ENCODE data around the gene SAFB.

SAFB gene

DNA sequence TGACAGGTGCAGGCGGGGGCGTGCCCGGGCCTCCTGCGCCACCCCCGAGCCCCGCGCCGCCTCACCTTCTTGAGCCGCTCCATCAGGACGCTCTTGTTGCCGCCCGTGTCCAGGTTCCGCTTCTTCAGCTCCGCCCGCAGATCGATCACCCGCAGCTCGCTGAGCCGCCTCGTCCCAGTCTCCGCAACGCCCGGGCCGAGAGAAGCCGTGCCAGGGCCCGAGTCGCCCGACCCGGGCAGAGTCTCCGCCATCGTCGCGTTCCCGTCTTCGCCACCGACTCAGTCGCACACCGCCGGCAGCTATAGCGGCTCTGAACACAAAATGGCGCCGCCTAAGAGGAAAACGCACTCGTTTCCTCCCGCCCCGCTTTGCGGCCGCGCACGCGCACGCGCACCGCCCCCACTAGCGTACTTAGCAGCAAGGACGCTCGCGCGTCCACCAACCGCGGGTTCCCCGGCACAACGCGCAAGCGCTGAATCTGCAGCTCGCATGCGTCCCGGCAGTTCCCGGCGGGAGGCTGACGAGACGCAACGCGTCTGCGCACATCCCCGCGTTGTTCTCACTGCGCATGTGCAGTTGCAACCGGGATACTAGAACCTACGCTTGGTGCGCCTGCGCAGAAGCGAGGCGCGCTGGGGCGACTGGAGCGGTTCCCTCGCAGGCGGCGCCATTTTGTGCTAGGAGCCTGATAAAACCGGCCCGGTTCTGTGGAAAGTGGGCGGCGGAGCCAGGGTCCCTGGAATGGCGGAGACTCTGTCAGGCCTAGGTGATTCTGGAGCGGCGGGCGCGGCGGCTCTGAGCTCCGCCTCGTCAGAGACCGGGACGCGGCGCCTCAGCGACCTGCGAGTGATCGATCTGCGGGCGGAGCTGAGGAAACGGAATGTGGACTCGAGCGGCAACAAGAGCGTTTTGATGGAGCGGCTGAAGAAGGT is at the start of gene SAFB, which contains the start of gene SAFB2:
SAFB (plus strand) TSS at position 619 of the 932 bp plus-strand sequence; CDS start at position 742, 123 bp downstream.
SAFB2 (minus strand) TSS at position 312 of the 932 bp plus-strand sequence; CDS start at position 251, 61 bp downstream.
- DNase-seq, result peak; percentile 100

DNA sequence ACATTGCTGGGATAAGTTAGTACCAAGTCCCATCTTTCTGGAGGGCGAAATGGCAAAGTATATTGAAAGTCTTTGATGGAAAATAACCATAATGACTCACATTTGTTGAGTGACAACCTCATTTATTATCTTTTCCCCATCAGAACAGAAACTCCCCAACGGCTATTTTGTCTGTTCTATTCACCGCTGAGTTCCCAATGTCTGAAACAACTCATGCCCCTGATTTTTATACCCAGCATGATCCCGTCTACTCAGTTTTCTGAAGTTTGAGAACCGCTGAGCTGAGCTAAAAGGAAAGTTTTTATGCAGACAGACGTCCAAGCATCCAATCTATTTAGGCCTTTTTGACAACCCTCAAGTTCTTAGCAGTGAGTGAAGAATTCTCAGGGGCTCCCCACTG is 47.3 kb upstream of the SAFB start:
- DNase-seq, result no peak

GRCh38 chr19:5578097-5578846 is 44.6 kb upstream of the SAFB start:
- no peak for DNase-seq

- DNase-seq, result no peak
Observed at GRCh38 chr19:5579286-5579685, 43.6 kb upstream of the SAFB start.

DNA sequence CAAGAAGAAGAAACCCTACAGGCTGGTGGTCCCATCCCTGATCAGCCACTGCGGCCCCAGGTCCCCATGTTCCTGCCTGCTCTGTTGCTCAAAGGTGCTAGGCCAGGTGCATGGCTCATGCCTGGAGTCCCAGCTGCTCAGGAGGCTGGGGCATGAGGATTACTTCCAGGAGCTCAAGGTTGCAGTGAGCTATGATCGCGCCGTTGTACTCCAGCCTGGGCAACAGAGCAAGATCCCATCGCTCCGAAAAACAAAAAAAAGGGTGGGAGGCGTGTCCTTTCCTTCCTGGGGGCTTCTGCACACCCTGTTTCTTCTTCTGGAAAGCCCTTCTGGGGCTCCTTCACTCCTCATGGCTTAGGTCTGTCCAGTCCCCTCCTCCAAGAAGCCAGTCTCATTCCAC is 43.2 kb upstream of the SAFB start:
- no peak for DNase-seq

- DNase-seq, result no peak
Observed at GRCh38 chr19:5580161-5580571, 42.7 kb upstream of the SAFB start.

DNA sequence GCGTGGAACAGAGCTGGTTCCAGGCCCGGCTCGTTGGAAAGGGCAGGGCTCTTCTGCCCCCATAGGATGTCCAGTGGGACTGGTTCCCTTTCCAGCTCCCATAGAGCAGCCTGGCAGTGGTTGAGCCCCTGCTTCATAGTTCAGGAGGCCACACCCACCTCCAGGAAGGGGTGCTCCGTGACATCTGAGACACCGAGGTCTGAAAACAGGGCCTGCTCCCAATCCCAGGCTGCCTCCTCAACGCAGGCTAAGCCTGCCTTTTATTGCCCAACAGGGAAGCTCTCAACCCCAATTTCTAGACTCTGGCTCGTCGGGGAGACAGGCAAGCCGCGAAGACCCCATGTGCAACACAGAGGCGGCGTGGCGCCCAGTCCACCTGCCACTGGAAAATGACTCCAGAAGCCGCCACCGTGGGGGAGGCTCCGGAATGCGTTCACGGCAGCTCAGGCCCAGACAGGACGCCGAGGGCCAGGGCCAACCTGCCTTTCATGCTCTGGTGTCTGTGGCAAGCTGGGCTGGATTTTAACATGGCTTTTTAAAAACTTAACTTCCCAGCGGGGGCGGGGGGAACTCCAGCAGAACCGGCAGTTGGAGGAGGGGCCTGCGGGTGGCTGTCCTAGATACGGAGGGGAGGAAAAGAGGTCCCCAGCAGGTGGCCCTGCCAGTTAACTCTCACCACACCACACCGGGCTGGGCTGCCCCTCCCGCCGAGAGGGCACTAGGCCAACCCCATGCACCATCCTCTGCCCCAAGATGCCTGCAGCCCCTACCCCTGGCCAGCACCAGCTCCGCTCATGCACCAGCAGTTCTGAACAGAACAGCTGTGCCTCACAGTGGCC is 37.2 kb upstream of the SAFB start:
- DNase-seq, result no peak

GRCh38 chr19:5586300-5587070 is 36.4 kb upstream of the SAFB start:
- no peak for DNase-seq

DNA sequence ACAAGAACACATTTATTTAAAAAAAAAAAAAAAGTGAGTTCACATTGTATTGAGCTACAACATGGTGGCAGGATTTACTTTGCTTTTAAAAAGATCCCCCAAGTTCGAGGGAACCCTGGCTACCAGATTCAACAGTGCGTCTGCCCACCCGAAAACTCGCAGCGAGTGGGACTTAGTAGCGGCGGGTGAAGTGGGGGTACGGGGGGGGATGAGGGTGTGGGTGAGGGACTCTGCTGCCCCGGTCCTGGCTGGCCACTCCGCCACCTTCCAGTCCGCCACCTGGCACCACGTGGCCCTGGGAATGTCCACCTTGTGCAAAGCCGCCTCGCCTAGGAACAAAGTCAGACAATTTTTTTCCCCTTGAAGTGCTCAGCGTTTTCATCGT is 35.8 kb upstream of the SAFB start:
- DNase-seq, result no peak

DNA sequence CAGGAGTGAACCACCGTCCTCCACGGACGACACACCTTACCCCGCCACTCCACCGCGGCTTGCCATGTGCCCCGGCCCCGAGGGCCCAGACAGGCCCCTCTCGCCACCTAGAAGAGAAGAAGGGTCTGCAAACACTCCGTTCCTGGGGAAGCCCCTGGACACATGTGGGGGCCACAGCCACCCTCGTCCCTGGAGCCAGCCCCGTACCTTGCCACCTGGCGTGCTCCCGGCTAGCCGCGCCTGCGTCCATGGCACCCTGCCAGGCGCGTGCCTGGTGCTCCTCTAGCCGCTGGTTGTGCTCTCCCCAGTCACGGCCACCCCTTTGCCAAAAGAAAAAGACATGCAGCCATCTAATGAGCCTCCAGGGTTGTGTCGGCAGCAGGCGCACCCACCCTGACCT is 35.2 kb upstream of the SAFB start:
- no peak for DNase-seq

DNA sequence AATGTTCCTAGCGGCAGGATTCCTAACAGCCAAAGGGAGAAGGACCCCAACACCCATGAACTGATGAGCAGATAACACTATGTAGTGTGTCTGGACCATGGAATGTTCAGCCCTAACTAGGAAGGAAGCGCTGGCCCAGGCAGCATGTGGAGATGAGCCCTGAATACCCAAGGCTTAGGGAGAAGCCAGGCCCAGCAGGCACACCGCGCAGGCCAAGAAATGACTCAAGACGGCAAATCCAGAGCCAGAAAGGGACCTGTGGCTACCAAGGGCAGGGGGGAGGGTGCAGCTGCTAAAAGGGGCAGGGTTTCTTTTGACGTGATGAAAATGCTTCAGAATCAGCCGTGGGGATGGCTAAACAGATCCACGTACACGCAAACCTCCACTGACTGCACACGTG is 34.4 kb upstream of the SAFB start:
- DNase-seq, result no peak

GRCh38 chr19:5588906-5589676 is 33.8 kb upstream of the SAFB start:
- DNase-seq, result no peak

GRCh38 chr19:5590151-5590864 is 32.6 kb upstream of the SAFB start:
- DNase-seq, result no peak

DNA sequence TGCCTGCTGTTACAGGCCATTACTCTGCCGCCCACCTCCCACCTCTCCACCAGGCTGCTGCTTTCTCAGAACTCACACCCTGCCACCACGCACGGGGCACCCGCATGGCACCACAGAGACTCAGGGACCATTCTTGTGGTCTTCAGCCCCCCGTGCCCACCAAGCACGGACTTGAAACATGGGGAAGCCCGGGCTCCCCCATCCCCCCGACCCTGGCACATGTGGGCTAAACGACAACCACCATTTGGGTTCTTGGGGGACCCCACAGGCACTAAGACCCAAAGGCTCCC is 32.1 kb upstream of the SAFB start:
- DNase-seq, result no peak

DNA sequence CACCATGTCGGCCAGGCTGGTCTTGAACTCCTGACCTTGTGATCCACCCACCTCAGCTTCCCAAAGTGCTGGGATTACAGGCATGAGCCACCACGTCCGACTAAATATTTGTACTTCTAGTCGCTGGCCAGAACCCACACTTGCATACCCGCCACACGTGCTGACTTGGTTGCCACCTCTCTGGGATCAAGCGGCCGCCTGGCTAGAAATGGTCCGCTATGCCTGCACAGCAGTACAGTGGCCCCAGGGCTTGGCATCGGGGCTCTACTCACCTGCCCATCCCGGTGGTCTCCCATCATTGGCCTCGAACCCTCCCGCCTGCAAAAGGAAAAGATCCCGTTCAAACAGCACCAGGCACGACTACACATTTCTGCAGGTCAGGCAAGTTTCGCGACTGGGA is 31.4 kb upstream of the SAFB start:
- no peak for DNase-seq

GRCh38 chr19:5592531-5593342 is 30.1 kb upstream of the SAFB start:
- no peak for DNase-seq

GRCh38 chr19:5593343-5594255 is 29.3 kb upstream of the SAFB start:
- no peak for DNase-seq

DNA sequence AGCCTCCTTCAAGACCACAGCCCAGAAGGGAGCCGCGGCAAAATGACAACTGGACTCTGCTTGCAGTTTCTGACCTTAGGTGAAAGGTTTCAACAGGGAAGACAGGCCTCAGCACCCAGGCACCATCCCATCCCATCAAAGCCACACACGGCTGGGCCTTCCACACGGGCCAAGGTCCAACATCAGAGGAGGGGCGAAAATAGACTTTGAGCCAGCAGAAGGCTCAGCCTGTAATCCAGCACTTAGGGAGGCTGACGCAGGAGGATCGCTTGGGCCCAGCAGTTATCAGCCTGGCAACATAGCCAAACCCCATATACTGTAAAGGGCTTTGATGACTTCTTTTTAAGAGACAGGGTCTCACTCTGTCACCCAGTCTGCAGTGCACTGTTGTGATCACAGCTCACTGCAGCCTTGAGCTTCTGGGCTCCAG is 28.3 kb upstream of the SAFB start:
- DNase-seq, result no peak

- no peak for DNase-seq
Observed at GRCh38 chr19:5595129-5595528, 27.8 kb upstream of the SAFB start.

Measured in GDM1 (cell line).